NCI-H1436 (cell line): ENCODE results near the gene KRT20.

ENCODE experiments used
- DNase-seq: peaks from one replicate; lab custom pipeline; 2025; lab: John Stamatoyannopoulos, UW

The KRT20 gene

GRCh38 chr17:40852364-40852763 is 32.7 kb downstream of the KRT20 start:
- DNase-seq = no peak

DNA sequence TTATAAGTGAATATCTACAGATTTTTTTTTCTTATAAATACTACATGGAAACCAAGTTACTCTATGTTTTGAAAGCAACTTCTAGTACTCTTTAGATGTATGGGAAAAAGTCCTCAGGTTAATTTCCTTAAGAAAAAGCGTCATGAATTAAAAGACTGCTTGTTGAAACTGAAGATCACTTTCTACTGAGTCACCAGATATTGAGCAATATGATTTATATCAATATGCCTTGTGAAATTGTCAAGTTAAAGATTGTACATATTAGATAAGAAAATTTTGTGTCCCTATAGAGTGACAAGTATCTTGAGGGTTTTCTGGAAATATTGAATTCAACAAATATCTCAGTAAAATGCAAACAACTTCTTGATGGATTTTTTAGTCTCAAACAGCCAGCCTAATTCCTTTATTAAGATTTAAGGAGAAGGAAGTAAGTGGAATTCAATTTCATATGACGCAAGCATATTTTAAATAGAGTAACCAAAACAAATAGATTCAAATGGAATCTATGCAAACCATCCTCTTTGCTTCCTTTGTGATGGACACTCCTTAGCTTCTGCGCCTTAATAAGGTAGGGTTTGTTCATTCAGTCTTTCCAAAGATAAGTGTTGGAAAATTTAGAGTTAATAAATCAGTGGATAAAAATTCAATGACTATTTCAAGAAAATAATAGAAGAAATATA is 34.6 kb downstream of the KRT20 start:
- no peak for DNase-seq

DNA sequence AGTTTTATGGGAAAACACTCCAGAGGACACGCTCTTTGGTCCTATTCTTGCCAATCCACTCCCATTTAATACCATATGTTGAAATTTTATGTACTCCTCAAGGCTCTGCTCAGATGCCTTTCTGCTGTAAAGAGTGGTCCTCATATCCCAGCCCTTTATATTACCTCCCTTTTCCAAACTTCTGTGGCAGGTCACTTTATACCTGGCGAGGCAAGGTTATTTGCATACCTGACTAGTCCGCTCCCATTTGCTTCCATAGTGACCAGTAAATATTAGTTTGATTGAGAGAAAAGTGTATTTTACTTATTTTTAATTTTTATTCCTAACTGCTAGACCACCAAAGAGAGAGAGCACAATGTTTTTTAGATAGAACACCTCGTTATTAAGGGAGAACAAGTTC is 35.3 kb downstream of the KRT20 start:
- no peak for DNase-seq

DNA sequence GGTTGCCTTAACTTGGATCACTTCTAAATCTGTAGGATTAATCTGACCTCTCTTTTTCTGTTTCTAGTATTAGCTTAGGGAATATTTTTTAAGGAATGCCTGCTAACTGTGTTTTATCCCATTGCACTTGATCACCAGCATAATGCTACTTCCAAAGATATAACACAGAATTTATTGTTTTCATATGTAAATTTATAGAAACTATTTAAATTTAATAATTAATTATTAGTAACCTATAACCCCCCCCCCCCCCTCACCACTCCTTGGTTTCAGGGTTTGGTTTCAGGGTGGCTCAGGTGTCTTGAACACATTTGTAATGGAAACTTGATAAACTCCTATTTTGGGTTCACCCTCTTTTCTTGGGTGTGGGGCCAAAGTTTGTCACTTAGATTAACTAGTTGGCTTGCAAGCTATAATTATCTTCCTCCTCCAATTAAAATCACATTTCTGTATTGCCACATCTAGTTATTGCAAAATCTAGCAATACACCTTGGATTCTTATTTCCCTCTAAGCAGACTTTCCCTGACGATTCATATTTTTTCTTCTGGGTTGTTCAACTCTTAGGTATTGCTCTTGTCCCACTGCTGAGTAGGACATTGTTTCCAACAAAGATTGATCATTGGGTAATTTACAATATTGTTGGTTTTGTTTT is 36.3 kb downstream of the KRT20 start:
- DNase-seq = no peak

GRCh38 chr17:40846515-40847144 is 38.4 kb downstream of the KRT20 start:
- no peak for DNase-seq

DNA sequence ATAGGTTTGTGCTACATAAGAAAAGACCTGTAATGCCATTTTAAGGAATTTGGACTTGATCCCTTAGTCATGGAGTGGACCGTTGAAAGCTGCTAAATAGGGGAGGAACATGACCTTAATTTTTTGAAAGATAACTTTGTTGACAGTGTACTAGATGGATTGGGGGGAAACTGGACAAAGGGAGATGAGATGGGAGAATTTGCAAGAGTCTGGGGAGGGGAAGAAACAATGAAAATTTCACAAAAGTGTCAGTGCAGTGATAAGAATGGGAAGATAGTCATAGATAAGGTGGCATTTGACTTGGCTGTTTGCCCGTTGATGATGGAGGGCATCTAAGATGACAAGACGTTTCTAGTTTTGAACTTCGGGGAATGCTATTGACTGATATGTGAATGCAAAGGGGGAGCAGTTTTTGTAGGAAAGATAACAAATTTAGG is 40.4 kb downstream of the KRT20 start:
- no peak for DNase-seq

GRCh38 chr17:40843242-40843641 is 41.8 kb downstream of the KRT20 start:
- no peak for DNase-seq

GRCh38 chr17:40841246-40841645 is 43.8 kb downstream of the KRT20 start:
- DNase-seq = no peak

- DNase-seq = no peak
Observed at GRCh38 chr17:40839194-40839593, 45.8 kb downstream of the KRT20 start.

DNA sequence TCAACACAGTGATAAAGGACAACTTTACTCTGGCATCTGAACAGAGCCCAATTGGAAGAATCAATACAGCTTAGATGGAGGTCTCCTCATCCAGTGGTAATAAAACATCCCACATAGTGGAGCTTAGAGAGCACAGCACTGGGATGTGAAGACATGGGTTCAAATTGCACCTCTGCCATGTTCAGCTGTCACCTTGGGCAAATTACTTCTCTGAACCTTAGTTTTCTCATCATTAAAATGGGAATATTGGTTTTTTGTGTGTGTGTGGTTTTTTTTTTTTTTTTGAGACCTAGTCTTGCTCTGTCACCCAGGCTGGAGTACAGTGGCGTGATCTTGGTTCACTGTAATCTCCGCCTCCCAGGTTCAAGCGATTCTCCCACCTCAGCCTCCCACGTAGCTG is 49.0 kb downstream of the KRT20 start:
- DNase-seq = no peak

DNA sequence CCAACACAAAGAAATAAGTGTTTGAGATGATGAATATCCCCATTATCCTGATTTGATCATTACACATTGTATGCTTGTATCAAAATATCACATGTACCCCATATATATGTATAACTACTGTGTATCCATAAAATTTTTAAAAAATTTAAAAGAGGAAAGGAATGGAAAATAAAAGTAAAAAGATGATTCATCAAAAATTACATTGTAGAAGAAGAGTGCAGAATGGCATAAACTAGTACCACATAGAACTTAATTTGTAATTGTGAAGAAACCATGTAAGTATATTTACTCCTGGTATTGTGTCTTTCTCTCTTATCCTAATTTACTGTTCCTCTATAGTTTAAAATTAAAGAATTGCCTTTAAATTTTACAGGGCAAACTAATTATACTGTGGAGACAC is 51.2 kb downstream of the KRT20 start:
- DNase-seq = no peak

DNA sequence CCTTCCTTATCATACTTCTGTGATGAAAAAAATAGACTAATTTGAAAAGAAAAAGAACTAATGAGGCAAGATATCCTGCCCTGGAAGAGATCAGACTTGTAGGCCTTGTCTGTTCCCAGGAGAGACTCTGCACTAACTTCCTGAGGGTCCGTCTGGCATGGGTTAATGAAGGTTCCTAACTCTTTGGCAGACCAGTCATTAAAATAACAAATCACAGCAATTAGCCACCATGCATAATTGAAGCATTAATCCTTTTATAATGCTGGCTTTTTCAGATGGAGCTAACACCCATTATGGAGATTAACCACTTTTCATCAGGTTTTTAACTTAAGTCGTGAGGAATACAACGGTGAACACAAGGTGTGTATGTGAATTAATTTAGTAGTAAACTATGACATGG is 52.2 kb downstream of the KRT20 start:
- DNase-seq = no peak

DNA sequence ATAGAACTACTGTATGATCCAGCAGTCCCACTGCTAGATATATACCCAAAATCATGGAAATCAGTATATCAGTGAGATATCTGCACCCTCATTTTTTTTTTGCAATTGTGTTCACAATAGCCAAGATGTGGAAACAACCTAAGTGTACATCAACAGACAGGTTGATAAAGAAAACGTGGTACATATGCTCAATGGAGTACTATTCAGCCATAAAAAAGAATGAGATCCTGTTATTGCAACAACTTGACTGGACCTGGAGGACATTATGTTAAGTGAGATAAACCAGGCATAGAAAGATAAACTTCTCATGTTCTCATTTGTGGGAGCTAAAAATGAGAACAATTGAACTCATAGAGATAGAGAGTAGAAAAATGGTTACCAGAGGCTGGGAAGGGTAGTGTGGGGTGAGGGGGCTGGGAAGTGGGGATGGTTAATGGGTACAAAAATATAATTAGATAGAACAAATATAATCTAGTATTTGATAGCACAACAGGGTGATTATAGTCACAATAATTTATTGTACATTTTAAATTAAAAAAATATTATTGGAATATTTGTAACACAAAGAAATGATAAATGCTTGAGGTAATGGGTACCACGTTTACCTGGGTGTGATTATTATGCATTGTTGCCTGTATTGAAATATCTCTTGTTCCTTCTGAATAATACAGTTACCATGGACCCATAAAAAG is 54.8 kb downstream of the KRT20 start:
- DNase-seq = no peak

DNA sequence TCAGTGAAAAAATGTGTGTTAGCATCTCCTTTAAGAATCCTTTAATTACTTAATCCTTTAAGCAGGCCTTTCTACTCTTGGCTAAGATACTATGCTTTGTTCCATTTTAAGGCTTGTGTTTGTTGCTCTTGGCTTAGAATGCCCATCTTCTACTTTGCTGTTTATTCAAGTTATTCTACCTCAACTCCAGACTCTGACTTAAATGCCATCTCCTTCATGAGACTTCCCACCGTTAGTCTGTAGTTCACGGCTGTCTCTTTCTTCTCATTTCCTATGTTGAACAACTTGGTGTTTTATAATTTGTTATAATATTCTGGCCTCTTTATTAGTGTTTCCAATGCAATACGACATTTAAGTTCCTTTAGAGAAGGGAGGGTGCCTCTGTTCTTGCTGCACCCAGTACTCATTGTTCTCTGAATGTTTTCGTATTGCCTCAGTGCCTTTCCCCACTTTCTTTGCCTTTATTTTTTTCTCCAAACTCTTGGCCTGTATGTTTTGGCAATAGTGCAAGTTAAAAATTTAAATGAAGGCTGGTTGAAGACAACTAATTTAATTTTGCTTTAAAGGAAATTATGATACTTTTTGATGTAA is 56.5 kb downstream of the KRT20 start:
- DNase-seq = no peak

DNA sequence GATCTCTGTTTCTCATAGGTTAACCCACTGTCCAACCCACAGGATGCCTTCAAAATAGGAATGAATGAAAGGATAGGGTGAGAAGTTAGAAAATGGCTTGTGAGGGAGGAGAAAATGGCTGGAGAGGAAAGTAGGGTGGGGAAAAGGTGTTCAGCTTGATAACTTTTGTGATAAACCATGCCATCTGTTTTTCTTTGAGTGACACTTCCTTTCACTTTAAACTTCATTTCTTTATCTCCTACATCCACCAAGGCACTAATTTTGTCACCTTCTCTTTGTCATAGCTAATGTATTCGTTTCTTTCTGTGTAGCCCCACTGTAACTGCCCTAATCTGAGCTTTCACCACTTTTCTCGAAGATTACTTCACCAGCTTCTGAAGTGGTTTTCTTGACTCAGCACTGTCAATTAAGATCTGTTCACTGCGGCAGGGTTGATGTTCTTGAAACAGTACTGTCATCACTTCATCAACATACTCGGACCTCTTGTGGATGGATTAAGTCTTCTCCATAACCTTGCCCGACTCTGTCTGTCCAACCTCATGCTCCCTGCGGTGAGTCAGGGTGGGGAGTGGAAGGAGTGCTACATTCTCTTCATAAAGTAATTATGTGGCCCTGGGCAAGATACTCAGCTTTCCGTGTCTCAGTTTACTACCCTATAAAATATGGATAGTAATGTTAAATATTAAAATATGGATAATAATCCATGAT is 57.1 kb downstream of the KRT20 start:
- DNase-seq = no peak
